GM12892 (cell line): ENCODE data around the gene TULP4.

Experiments used
- POLR2AphosphoS5 ChIP-seq: IDR thresholded peaks from 2 replicates; pipeline ENCODE4 v1.6.1; 2011; ENCODE audit warnings: low read depth, low read length, control low read depth
- TAF1 ChIP-seq: IDR thresholded peaks from 2 replicates; pipeline ENCODE4 v1.6.1; 2011; ENCODE audit warnings: low read depth, mild to moderate bottlenecking, control low read depth, low read length, borderline replicate concordance

DNA sequence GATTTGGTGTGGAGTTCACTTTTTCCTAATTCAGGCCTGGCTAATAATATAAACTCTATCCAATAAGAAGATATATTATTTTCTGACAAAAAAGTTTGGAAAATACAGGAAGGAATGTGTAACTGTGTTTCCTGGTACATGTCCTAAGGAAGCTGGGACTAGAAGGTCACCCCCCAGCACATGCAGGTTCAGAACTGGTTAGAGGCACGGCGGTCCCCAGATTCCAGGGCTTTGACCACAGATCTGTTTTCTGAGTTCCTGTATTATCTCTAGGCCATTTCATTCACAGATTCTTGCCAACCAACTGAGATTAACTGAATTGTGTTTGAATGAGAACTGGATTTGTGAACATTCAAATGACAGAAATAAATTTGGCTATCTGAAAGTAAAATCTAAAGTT is 94.5 kb downstream of the TULP4 start:
- TF ChIP-seq TAF1: no peak
- TF ChIP-seq POLR2AphosphoS5: no peak
